ENCODE measurements around the gene PTGES3L. TPM values are rescaled to one million over a fixed set of nuclear protein-coding genes. Genes with fewer than 3 reads are reported as not detected.

PTGES3L gene
- total and polyA plus RNA-seq, 8 donors: 0.12 to 1.0 (median 0.29) TPM

DNA sequence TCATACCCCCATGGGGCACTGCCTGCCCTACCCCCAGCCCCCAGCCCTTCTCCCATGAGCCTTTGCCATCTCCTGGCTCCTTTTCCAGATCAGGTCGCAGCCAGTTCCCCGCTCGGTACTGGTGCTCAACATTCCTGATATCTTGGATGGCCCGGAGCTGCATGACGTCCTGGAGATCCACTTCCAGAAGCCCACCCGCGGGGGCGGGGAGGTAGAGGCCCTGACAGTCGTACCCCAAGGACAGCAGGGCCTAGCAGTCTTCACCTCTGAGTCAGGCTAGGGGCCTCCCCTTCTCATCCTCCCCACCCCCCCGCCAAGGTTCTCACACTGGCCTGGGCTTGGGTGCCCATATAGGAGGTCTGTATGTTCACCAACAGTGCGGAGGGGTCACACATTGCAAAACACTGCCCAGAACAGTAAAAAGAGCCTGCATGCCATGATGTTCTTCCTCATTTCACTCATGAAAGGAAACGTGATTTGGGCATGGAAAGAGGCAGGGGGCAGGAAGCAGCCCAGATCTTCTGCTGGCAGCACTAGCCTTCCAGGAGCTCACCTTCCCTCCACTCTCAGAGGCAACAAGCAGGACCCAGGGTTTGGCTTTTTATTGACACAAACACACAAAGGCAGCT, 34.3 kb upstream of the PTGES3L start:
- TF ChIP-seq, protein P1, sequence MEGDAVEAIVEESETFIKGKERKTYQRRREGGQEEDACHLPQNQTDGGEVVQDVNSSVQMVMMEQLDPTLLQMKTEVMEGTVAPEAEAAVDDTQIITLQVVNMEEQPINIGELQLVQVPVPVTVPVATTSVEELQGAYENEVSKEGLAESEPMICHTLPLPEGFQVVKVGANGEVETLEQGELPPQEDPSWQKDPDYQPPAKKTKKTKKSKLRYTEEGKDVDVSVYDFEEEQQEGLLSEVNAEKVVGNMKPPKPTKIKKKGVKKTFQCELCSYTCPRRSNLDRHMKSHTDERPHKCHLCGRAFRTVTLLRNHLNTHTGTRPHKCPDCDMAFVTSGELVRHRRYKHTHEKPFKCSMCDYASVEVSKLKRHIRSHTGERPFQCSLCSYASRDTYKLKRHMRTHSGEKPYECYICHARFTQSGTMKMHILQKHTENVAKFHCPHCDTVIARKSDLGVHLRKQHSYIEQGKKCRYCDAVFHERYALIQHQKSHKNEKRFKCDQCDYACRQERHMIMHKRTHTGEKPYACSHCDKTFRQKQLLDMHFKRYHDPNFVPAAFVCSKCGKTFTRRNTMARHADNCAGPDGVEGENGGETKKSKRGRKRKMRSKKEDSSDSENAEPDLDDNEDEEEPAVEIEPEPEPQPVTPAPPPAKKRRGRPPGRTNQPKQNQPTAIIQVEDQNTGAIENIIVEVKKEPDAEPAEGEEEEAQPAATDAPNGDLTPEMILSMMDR (IDR thresholded peaks at IDR 0.05): no peak
- 81 to 86% methylated on average over 12 of the region's 12 CpGs for WGBS, 2 donors
- intact Hi-C loops (cut with DNase I): no loop called here
- peaks cover 0 to 3% (median 0%) of the 10 kb centered on the region in 3 donors for H3K4me1 ChIP-seq
- no peak for ATAC-seq
- FAIRE-seq: no peak
- DNase-seq: peak in 1 of 6 donors; percentile 66
- no peaks in the 10 kb centered on the region for H3K9me3 ChIP-seq
- H3K36me3 ChIP-seq: no peaks in the 10 kb centered on the region
- H3K27me3 ChIP-seq: no peaks in the 10 kb centered on the region
- H3K27ac ChIP-seq: no peak overlapping the region
- H3K4me3 ChIP-seq: no peak overlapping the region

GRCh38 chr17:43013296-43013695, 33.4 kb upstream of the PTGES3L start:
- Histone ChIP-seq H3K4me3 (no peak overlapping the region), H3K4me1 (no peaks in the 10 kb centered on the region), H3K36me3 (no peaks in the 10 kb centered on the region), H3K27ac (no peak overlapping the region), H3K9me3 (no peaks in the 10 kb centered on the region), H3K27me3 (no peaks in the 10 kb centered on the region)
- ATAC-seq: no peak
- TF ChIP-seq, protein P1 (IDR thresholded peaks at IDR 0.05): no peak
- intact Hi-C loops (cut with DNase I): no loop called here
- no peak for FAIRE-seq
- WGBS, 2 donors: 83 to 85% methylated on average over 8 of the region's 8 CpGs
- no peak for DNase-seq

DNA sequence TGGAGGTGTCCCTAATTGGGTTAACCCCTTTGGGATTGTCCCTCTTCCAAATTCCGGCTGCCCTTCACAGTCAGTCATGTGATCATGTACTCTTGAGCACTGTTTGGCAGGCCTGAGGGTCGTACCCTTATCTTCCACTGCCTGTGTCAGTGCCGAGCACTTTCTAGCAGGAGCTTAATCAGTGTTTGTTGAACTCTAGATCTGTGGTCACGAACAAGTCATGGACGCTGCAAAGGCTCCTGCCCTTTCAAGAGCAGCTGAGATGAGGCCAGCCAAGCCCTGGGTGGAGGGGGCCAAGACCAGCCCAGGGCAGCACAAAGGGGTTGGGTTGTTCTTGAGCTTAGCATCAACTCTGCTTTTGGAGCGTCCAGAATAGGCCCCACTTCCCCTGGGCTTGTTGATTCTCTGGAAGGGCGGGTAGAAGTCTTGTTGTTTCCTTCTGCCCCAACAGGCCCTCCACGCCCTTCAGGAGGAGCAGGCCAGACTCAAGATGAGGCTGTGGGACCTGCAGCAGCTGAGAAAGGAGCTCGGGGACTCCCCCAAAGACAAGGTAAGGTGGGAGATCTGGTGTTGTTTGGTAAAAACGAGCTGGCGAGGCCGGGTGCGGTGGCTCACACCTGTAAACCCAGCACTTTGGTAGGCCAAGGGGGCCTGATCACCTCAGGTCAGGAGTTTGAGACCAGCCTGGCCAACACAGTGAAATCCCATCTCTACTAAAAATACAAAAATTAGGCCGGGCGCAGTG, 32.0 kb upstream of the PTGES3L start:
- whole genome bisulfite sequencing, 2 donors: 67 to 71% methylated on average over 15 of the region's 15 CpGs
- intact Hi-C loops (cut with DNase I): no loop called here
- H3K27me3 ChIP-seq: no peaks in the 10 kb centered on the region
- no peaks in the 10 kb centered on the region for H3K9me3 ChIP-seq
- no peaks in the 10 kb centered on the region for H3K36me3 ChIP-seq
- no peak for FAIRE-seq
- ATAC-seq: no peak
- H3K4me3 ChIP-seq: no peak overlapping the region
- H3K4me1 ChIP-seq: peaks cover 0 to 6% (median 0%) of the 10 kb centered on the region in 3 donors
- TF ChIP-seq, protein P1 (IDR thresholded peaks at IDR 0.05): no peak
- no peak for DNase-seq
- peak overlapping the region in 1 of 4 donors; percentile 63 for H3K27ac ChIP-seq

DNA sequence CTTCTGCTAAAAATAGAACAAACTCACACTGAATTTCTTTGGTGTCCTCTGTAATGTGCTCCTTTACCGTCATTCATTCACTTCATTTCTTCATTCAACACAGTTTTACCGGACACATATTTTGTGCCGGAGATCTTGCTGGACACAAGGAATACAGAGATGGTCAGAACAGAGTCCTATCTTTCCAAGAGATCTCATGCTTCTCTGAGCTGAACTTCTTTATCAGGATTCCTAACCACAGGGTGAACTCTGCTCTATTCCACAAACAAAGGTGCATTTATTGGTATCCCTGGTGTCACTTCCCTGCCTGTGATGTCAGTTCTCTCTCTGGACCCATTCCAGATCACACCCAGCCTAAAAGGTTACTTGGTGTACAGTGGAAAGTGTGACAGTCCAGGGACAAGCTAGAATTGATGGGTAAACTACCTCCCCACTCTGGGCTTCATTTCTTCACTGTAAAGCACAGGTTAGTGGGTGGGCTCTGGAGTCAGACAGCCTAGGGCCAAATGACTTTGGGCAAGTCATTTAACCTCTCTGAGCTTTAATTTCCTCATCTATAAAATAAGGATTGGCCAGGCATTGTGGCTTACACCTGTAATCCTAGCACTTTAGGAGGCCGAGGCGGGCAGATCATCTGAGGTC, 30.9 kb upstream of the PTGES3L start:
- Histone ChIP-seq H3K9me3 (no peaks in the 10 kb centered on the region), H3K4me3 (no peak overlapping the region), H3K36me3 (no peaks in the 10 kb centered on the region), H3K4me1 (peaks cover 0 to 9% (median 0%) of the 10 kb centered on the region in 3 donors), H3K27me3 (no peaks in the 10 kb centered on the region), H3K27ac (peak overlapping the region in 2 of 4 donors; percentile 42 to 63)
- DNase-seq (peak in 2 of 6 donors; percentile 34 to 41), ATAC-seq (peak in 3 of 4 donors; percentile 17 to 26 (median 25)), FAIRE-seq (no peak)
- TF ChIP-seq, protein P1 (IDR thresholded peaks at IDR 0.05): no peak
- intact Hi-C loops (cut with DNase I): no loop called here
- 71 to 74% methylated on average over 5 of the region's 5 CpGs for WGBS, 2 donors
